Endometrial microvascular endothelial cells (primary cell): ENCODE data around the gene IFI27L1. TPM values are rescaled to one million over a fixed set of nuclear protein-coding genes. Genes with fewer than 3 reads are reported as not detected.

Source experiments
- in situ Hi-C: cut with HindIII; loops from 2 replicates; pipeline ENCODE4 v1.10.0; 2017; ENCODE audit warnings: low sequenced_read_pairs, low pct_unique_long_range_greater_than_20kb; ENCODE audit errors: inconsistent ontology term
- total RNA-seq: library from RNA; depleted of rRNA; stranded (reverse); fragments of >200 nt; gene quantifications from one replicate; pipeline ENCODE4 v1.2.3, GENCODE V29; 2015; ENCODE audit errors: inconsistent ontology term

The IFI27L1 gene
- total RNA-seq, 1 donor from 2014 or later = 23.3 TPM

DNA sequence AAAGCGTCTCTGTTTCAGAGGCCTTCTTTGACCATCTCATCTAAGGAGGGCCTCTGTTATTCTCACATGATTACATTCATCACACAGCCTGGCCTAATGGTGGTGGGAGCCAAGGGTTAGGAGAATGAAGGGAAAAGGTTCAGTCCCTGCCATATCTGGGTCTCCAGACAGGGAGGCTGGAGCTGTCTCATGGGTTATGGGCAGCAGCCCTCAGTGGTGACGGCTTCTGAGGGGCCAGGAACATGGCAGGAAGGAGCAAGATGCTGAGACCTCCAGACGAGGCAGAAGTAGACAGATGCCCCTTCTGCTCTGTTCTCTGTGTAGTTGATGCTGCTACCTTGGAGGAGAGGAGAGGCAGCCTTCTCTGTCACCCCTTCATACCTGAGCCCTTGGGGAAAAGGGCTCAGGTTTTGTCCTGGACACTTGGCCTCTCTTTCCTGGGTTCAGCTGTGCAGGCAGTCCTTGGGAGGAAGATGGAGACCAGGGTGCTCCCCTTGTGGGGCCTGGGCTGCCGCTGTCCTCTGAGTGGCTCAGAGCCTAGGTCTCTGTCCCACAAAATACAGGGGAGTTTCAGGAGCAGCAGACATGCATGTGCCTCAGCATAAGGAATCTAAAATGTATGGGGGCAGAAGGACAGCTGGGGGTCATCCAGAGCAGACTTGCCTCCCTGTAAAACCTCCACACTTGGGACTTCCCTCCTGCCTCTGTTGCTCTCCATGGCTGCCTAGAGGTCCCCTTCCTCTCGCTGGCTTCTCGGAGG lies 44.7 kb downstream of the IFI27L1 start:
- in situ Hi-C loops = no loop called here

DNA sequence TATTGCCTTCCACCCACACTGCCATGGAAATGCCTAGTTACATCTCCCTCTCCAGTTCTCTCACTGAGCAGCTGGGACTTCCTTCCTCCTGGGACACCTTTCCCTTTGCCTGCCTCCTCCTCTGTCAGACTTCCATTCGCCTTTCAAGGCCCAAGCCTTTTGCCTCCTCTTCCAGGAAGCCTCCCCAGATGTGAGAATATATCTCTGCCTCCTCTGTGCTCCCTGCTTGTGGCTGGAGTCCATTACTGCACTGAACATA lies 45.2 kb downstream of the IFI27L1 start:
- in situ Hi-C loops = no loop called here

DNA sequence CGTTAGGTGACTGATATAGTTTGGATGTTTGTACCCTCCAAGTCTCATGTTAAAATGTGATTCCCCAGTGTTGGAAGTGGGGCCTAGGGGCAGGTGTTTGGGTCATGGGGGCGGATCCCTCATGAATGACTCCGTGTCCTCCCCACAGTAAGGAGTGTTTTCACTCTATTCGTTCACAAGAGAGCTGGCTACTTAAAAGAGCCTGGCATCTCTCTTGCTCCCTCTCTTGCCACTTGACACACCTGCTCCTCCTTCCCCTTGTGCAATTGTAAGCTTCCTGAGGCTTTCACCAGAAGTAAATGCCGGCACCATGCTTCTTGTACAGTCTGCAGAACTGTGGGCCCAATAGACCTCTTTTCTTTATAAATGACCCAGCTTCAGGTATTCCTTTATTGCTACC lies 45.7 kb downstream of the IFI27L1 start:
- in situ Hi-C loops = no loop called here

DNA sequence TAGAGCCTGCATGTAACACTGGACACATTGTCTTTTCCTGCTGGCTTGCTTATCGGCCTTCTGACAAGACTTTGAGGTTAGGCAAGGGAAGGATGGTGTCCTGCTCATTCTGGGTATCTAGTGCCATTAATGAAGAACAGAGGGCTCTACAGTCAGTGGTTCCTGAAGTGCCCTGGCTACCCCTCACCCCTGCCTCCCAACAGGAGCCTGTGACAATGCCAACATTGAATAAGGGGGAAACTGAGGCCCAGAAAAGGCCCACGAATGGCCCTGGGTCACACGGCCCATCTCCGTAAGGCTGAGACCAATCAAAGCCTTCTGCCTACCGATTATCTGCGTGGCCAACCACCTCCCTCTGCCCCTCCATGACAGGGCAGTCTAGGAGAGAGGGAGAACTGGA lies 46.2 kb downstream of the IFI27L1 start:
- in situ Hi-C loops = no loop called here

DNA sequence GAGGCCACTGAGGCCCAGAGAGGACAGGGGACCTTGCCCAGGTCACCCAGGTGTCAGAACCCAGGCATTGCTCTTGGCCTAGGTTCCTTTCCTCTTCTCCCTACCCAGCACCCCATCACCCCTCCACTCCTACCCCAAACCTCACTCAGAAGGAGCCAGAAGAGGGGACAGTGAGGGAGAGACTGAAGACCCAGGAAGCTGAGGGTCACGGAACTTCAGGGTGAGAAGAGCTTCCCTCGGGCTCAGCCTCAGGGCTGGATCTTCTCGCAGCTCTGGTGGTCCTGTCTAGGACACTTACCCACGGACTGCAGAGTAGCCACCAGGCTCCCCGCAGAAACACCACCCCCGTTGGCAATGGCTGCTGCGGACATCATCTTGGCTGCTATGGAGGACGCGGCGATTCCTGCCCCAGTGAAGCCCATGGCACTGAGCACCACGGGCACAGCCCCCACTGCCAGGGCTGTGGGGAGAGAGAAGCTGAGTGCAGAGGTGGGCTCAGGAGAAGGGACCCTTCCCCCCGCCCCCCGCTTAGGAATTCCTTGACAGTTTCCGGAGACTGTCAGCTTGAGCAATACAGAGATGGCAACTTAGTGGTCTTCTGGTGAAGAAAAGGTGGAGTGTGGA lies 47.2 kb downstream of the IFI27L1 start:
- in situ Hi-C loops = no loop called here

DNA sequence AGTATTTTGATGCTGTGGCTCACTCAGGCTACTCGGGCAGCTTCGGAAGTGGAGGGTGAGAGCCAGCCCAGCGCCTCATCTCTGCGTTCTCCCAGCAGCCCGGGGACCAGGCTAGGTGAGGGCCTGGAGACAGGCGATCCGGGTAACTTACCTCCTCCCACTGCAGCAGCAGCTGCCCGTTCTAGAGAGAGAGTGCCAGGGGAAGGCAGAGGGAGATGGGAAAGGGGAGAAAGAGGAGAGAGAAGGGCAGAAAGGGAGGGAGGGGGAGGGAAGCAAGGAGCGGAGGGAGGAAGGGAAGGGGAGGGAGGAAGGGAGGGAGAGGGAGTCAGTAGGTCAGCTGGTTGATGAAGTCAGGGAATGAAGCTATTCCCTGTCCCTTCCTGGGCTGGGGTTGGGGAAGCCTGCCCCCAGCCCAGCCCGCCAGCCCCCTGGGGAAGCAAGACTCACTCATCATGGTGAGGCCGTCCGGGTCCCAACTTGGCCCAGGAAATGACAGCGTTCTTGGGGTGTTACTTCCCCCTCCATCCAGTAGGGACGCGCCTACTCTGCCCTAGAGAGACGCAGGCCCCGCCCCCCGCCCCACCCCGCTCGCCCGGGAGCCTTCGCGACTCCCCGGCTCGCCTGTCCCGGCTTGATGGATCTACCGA lies 48.1 kb downstream of the IFI27L1 start, which contains the start of gene IFI27L2:
IFI27L2 (minus strand) TSS at position 494 of the 647 bp plus-strand sequence; CDS start at position 454, 40 bp downstream.
- in situ Hi-C loops = no loop called here

DNA sequence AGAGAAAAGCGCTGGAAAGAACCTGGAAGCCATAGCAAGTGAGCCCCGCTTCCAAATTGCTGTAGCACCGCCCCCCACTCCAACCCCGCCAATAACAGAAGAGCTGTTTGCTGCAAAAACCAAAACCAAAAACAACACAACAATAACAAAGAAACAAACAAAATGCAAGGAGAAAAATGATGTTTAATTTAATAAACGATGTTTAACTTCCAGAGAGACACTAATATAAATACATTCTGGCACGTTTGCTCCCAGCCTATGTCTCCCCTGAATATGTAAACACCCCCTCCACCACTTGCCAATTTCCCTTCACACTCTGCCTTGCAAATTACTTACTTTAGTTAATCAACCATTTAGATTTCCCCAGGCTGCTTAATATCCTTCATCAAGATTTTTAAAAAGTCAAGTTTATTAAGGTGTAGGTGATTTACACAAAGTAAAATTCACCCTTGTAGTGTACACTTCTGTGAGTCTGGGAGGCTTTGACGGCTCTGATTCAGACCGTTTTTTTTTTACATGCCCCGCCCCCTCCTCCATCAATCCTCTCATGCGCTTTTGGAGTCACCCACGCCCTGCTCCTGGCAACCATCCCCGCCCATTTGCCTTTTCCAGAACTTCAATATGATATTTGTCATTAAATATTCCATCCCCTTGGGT lies 48.8 kb downstream of the IFI27L1 start:
- in situ Hi-C loops = no loop called here

DNA sequence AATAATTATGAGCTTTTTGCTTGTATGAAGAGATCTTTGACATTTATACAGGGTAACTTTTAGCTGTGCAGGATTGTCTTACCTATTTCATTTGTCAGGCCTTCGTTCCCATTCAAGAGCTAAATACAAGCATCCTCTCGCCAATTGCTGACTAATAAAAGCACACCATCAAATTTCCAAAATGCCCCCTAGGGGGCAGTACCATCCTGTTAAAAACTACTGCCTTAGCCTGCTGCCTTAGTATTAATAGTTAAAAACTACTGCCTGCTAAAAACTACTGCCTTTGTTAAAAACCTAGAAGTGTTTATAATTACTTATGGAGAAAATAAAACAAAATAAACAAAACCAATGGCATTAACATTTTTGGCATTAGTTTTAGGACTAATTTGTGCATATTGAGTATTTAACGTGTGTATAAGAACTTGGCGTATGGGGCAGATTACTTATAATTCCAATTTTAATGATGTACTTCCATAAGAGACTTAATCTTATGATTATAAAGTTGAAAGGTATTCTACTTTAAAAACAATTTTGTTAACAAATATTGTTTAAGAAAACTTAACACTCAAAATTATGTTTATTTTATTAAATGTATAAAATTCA lies 51.3 kb downstream of the IFI27L1 start:
- in situ Hi-C loops = no loop called here

DNA sequence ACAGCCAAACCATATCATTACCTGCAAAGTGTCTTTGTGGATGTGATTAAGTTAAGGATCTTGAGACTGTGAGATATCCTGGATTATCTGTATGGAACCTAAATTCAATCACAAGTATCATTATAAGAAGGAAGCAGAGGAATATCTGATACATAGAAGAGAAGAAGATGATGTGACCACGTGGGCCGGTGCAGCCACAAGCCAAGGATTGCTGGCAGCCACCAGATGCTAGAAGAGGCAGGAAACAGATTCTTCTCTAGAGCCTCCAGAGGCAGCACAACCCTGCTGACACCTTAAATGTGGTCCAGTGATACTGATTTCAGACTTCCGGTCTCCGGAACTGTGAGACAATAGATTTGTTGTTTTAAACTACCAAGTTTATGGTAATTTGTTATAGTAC lies 54.4 kb downstream of the IFI27L1 start:
- in situ Hi-C loops = no loop called here

DNA sequence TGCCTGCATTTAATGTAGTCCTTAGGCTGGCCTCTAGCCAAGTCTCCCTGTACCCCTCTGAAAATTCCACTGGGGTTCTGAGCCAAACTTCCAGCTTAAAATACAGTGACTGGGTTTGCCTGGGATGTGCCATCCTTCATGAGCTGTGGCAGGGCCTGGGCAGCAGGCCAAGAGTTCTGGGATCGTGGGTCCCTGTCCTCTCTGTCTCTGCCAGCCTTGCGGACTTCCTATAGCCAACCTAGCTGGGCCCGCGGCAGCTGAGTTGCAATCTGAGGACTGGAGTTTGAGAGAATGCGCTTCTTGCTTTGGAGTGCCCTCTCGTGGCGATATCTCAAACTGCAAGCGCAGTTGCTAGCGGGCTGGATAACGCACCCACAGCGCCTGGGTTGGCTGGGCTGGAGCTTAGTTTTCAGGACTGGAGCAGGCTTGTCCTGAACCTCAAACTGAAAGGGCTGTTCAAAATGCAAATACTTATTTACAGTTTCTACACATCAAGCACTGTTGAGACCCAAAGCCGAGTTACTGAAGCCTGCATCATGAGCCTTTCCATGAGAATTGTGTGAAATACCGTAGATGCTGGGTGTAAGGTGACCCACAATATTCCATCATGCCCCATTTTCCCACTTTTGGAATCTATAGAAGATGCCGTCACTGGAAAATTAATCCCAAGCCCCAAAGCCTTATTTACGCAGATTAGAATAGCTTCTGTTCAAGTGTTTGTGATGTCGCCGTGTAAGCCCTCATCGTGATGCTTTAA lies 55.6 kb downstream of the IFI27L1 start:
- in situ Hi-C loops = no loop called here

DNA sequence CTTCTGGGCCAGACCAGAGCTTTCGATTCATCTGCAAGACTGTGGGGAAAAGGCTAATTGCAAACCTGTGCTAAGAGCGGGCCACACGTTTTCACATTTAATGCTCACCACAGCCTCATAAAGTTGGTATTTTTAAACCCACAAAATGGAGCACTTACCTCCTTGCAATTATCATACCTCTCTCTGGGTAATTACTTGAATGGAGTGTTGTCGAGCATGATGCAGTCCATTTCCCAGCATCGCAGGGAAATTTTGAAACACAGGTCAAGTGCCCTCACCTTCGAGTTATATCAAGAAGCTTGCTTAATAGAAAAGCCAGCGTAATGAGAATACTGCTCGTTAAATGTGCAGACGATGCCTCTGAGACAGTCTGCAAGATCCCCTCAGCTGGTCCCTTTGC lies 57.1 kb downstream of the IFI27L1 start:
- in situ Hi-C loops = no loop called here

DNA sequence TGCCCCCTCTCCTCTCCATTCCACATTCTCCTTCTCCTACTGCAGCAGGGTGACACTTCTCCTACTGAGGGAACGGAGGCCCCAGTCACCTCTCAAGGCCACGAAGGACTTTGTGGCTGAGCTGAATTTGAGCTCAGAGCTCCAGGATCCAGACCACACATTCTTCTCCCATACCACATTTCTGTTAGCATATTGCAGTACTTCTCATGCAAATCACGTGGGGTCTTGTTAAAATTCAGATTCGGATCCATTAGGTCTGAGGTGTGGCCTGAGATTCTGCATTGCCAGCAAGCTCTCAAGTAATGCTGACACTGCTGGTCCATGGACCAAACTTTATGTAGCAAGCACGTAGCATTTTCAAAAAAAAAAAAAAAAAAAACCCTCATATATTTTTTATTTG lies 57.9 kb downstream of the IFI27L1 start:
- in situ Hi-C loops = no loop called here

DNA sequence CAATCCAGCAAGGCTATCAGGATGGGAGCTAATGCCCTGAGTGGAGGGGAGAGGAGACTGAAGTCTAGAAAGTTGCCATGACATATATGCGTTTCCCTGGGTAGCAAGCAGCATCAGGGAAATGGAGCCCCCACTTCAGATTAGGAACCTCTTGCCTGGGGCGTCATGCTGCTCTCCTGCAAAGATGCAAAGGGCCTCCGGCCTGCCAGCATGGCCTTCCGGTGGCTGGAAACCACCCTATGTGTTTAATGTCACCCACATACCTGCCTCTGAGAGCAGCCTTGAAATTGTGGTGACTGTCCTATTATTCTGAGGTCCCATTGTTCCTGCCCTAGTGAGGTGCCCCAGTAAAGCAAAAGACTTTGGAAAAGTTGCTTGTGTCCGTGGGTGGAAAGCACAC lies 58.3 kb downstream of the IFI27L1 start:
- in situ Hi-C loops = no loop called here

DNA sequence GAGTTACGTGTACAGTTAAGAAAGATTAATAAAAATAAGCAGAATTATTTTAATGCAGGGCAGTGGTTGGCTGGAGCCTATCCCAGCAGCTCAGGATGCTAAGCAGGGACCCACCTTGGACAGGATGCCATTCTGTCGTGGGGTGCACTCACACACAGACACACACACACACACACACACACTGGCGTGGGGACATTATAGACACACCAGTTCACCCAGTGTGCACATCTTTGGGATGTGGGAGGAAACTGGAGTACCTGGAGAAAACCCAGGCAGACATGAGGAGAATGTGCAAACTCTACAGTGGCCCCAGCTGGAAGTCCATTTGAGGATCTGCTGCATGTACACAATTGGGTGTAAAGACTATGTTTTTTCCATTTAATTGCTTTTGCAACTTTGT lies 61.1 kb downstream of the IFI27L1 start:
- in situ Hi-C loops = no loop called here

DNA sequence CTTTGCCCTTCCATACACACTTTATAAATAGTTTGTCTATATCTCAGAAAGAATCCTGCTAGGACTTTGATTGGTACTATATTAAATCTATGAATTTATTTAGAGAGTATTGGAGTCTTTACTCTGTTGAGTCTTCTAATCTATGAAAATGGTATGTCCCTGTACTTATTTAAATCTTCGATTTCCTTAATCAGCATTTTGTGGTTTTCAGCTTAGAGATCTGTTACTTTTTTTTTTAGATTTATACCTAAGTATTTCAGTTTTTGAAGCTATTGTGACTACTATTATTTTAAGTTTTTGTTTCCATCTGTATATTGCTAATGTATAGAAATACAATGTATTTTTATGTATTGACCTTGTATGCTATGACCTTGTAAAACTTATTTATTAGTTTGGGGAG lies 61.7 kb downstream of the IFI27L1 start:
- in situ Hi-C loops = no loop called here

DNA sequence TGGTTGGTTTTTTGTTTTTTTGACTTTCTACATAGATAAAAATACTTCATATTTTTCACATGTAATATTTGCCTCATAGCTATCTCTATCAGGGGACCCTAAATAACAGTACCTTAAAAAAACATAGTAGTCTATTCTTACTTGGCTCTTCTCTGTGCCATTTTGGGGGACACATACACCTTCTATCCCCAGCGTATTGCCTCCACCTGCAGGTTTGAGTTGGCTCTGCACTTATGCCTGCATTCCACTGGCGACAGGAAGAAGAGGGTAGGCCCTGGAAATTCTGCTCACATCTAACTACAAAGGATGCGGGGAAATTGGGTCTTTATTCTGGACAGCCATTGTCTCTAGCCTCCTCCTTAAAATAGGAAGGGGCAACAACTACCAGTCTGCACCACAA lies 62.1 kb downstream of the IFI27L1 start:
- in situ Hi-C loops = no loop called here

DNA sequence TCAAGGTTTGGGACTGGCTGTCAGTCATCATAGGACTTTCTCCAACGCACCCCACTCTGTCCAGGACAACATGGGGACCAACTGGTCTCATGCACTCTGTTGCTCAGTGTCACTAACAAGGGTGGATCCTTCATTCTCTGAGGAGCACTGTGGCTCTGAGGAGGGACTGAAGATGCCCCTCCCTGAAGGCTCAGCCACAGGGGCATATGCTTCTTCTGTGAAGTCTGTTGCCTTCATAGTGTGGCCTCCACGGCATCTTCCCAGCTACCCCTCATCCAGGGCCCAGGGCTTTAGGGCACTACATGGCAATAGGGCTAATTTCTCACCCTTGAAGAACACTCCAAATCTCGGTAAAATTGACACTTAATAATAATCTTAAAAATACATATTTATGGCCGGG lies 62.6 kb downstream of the IFI27L1 start:
- in situ Hi-C loops = no loop called here

DNA sequence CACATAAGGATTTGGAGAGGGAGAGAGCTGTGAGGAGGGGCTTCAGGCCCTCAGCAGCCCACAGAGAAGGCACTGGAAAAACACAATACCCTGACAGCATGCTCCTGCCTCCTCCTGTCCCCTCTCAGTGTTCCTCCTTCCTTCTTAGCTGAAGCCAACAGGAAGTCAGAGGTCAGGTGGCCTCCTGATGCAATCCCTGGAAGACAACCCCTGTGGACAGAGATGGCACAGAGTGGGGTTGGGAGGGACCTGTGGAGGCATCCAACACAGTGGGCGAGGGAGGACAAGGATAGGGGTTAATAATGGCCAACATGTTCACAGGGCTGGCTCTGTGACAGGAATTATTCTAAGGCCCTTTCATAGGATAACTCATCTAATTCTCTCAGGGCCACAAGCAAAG lies 63.7 kb downstream of the IFI27L1 start:
- in situ Hi-C loops = no loop called here
